Hepatocyte (in vitro differentiated cells): ENCODE measurements around the gene RBM19.

ENCODE experiments used
- CTCF ChIP-seq: fragments of 200-600 bp; sonication (generic); IDR thresholded peaks from 2 replicates; pipeline ENCODE4 v1.5.1; 2016; ENCODE audit warnings: antibody characterized with exemption, mild to moderate bottlenecking; ENCODE audit not compliant: poor library complexity
- EZH2 ChIP-seq: fragments of 200-600 bp; sonication (generic); IDR thresholded peaks from 2 replicates; pipeline ENCODE4 v1.6.1; 2016; ENCODE audit warnings: antibody characterized with exemption, mild to moderate bottlenecking, borderline replicate concordance

DNA sequence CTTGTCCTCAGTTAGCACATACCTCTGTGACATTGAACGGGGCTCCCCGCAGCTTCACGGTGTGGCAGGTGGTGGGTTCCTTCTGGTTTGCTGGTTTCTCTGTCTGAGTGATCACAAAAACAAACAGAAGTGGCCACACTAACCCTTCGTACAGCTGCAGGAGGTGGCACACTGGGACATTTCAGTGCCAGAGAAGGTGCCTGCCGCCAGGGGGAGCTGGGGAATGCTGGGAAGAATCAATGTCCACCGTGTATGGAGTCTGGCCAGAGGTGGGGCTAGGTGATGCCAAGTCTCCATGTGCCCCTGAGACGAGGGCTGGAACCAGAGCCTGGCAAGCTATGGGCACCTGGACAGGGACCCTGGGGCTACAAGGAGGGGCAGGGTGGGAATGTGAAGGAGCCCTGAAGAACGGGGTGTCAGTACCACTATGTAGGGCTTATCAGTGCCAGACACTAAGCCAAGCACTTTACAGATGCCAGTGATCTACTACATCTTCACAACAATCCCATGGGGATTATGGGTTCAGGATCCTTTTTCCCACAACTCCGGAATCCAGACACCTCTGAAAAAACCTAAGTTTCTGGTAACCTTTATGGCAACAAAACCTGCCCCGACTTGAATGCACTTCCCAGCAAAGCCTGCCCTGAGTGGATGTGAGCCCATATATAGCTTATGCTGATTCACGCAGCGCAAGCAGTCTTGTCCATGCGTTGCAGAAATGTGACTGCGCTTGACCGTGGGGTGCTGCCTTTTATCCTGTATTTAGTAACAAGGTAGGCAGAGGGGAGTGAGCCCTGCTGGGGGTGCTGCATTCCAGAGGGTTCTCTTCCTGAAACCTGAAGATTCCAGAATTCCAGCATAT lies 10.8 kb downstream of the RBM19 start:
- TF ChIP-seq CTCF = peak; percentile 34
- no peak for TF ChIP-seq EZH2
